ENCODE results near the gene DPYD. TPM values are rescaled to one million over a fixed set of nuclear protein-coding genes. Genes with fewer than 3 reads are reported as not detected.

The DPYD gene
- total RNA-seq, 4 donors from 2014 or later, result 35.7 to 65.4 (median 43.7) TPM

- WGBS, 2 donors, result 82 to 88% methylated on average over 2 of the region's 2 CpGs
- Histone ChIP-seq H3K27ac (no peak overlapping the region), H3K4me1 (peaks cover 0 to 20% (median 3%) of the 10 kb centered on the region in 4 donors), H3K9me3 (no peaks in the 10 kb centered on the region), H3K4me3 (no peak overlapping the region), H3K27me3 (no peaks in the 10 kb centered on the region), H3K36me3 (peaks cover 0 to 7% (median 0%) of the 10 kb centered on the region in 3 donors)
- TF ChIP-seq EP300 (IDR thresholded peaks at IDR 0.05) (no peak), CTCF (IDR thresholded peaks at IDR 0.05) (no peak), POLR2A (IDR thresholded peaks at IDR 0.05) (no peak)
- DNase-seq (ENCODE audit: low spot score in 2 of 2), result no peak
Observed at GRCh38 chr1:97634758-97635157, 286.1 kb downstream of the DPYD start.

- TF ChIP-seq CTCF (IDR thresholded peaks at IDR 0.05) (no peak), POLR2A (IDR thresholded peaks at IDR 0.05) (no peak), EP300 (IDR thresholded peaks at IDR 0.05) (no peak)
- Histone ChIP-seq H3K9me3 (no peaks in the 10 kb centered on the region), H3K27ac (no peak overlapping the region), H3K27me3 (no peaks in the 10 kb centered on the region), H3K36me3 (no peaks in the 10 kb centered on the region), H3K4me3 (no peak overlapping the region), H3K4me1 (peaks cover 0 to 20% (median 3%) of the 10 kb centered on the region in 4 donors)
- no peak for DNase-seq (ENCODE audit: low spot score in 2 of 2)
- 56 to 63% methylated on average over 2 of the region's 2 CpGs for WGBS, 2 donors
Observed at GRCh38 chr1:97632776-97633175, 288.1 kb downstream of the DPYD start.

GRCh38 chr1:97632075-97632474 lies 288.8 kb downstream of the DPYD start:
- 73 to 77% methylated on average over 4 of the region's 4 CpGs for WGBS, 2 donors
- no peak for TF ChIP-seq CTCF (IDR thresholded peaks at IDR 0.05)
- no peak for TF ChIP-seq EP300 (IDR thresholded peaks at IDR 0.05)
- TF ChIP-seq POLR2A (IDR thresholded peaks at IDR 0.05), result no peak
- H3K9me3 ChIP-seq, result no peaks in the 10 kb centered on the region

DNA sequence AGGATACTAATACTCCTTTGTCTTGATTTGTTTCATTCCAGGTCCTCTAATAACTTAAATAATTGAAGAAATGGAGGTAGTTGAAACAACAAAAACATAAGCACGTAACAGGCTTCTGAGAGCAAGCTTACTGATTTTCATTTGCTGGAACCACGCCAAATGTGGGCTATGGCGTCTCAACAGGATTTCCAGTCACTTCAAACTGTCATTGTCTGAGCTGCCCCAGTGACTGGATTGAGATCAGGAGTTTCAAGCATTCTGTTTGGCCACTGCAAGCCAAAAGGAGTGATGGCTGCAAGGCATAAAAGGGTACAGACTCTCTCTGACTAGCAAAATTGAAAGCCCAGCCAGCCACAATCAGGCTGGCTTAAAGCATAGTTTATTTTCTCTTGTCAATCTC lies 289.9 kb downstream of the DPYD start:
- 36 to 48% methylated on average over 3 of the region's 3 CpGs for WGBS, 2 donors
- Histone ChIP-seq H3K9me3 (no peaks in the 10 kb centered on the region), H3K4me1 (peaks cover 0 to 11% (median 3%) of the 10 kb centered on the region in 4 donors), H3K4me3 (no peak overlapping the region), H3K36me3 (no peaks in the 10 kb centered on the region), H3K27me3 (no peaks in the 10 kb centered on the region), H3K27ac (no peak overlapping the region)
- TF ChIP-seq EP300 (IDR thresholded peaks at IDR 0.05) (no peak), CTCF (IDR thresholded peaks at IDR 0.05) (no peak), POLR2A (IDR thresholded peaks at IDR 0.05) (no peak)
- DNase-seq (ENCODE audit: low spot score in 2 of 2), result no peak

More at GRCh38 chr1:97632075-97632474, 288.8 kb downstream of the DPYD start:
- DNase-seq (ENCODE audit: low spot score in 2 of 2), result no peak
- peaks cover 0 to 15% (median 3%) of the 10 kb centered on the region in 4 donors for H3K4me1 ChIP-seq
- H3K27ac ChIP-seq, result no peak overlapping the region
- no peaks in the 10 kb centered on the region for H3K36me3 ChIP-seq
- H3K4me3 ChIP-seq, result no peak overlapping the region
- H3K27me3 ChIP-seq, result no peaks in the 10 kb centered on the region

GRCh38 chr1:97630281-97630680 lies 290.6 kb downstream of the DPYD start:
- DNase-seq (ENCODE audit: low spot score in 2 of 2), result no peak
- Histone ChIP-seq H3K27ac (peak overlapping the region in 1 of 4 donors; percentile 29), H3K36me3 (no peaks in the 10 kb centered on the region), H3K4me1 (peaks cover 0 to 11% (median 3%) of the 10 kb centered on the region in 4 donors), H3K27me3 (no peaks in the 10 kb centered on the region), H3K4me3 (no peak overlapping the region), H3K9me3 (no peaks in the 10 kb centered on the region)
- TF ChIP-seq POLR2A (IDR thresholded peaks at IDR 0.05), result no peak
- no peak for TF ChIP-seq EP300 (IDR thresholded peaks at IDR 0.05)
- no peak for TF ChIP-seq CTCF (IDR thresholded peaks at IDR 0.05)
- 27 to 37% methylated on average over 1 of the region's 1 CpG for WGBS, 2 donors

Measured in tibial nerve (tissue), 4 donors.